Sigmoid colon (tissue), 3 donors: ENCODE measurements around the gene SLC5A9.

Experiments used
- POLR2A ChIP-seq, 2 donors: fragments of 450-650 bp; IDR thresholded peaks; one replicate each; pipeline ENCODE4 v1.6.1; 2016; ENCODE audit warnings: antibody characterized with exemption in 2 of 2, mild to moderate bottlenecking in 2 of 2, moderate library complexity in 2 of 2
- TF ChIP-seq, protein P1 (sequence below), 4 experiments: fragments of 450-650 bp in 3 of 4; fragments of 200-600 bp in 1 of 4; IDR thresholded peaks; one replicate each; pipeline ENCODE4 v1.5.1; 2016 to 2019; ENCODE audit warnings: antibody characterized with exemption in 4 of 4, mild to moderate bottlenecking in 3 of 4, moderate library complexity in 2 of 4

DNA sequence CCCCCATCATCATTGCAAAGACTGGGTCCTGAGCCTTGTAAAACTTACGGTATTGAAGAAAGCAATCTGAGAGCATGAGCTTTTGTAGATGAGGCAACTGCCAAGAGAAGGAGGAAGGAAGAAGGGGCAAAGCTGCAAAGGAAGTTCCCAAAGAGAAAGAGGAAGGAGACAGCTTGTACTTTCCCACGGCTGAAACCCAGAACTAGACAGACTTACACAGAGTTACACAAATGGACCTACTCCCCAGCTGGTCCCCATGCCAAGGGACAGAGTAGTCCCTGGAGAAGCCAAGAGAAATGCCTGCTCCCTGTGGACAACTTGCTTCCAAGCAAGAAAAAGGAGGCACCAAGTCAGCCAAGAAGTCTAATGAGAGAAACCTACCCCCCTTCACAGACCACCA, 22.6 kb downstream of the SLC5A9 start:
- TF ChIP-seq, protein P1, sequence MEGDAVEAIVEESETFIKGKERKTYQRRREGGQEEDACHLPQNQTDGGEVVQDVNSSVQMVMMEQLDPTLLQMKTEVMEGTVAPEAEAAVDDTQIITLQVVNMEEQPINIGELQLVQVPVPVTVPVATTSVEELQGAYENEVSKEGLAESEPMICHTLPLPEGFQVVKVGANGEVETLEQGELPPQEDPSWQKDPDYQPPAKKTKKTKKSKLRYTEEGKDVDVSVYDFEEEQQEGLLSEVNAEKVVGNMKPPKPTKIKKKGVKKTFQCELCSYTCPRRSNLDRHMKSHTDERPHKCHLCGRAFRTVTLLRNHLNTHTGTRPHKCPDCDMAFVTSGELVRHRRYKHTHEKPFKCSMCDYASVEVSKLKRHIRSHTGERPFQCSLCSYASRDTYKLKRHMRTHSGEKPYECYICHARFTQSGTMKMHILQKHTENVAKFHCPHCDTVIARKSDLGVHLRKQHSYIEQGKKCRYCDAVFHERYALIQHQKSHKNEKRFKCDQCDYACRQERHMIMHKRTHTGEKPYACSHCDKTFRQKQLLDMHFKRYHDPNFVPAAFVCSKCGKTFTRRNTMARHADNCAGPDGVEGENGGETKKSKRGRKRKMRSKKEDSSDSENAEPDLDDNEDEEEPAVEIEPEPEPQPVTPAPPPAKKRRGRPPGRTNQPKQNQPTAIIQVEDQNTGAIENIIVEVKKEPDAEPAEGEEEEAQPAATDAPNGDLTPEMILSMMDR (IDR thresholded peaks at IDR 0.05) = no peak
- TF ChIP-seq POLR2A (IDR thresholded peaks at IDR 0.05) = no peak
